GM19324 (cell line): ENCODE results near the gene IPPK.

Experiments used
- ATAC-seq: cut with Tn5 transposase; IDR thresholded peaks from one replicate; pipeline ENCODE4 v1.9.1; 2021; ENCODE audit warnings: mild to moderate bottlenecking, moderate library complexity; ENCODE audit not compliant: unreplicated experiment, low FRiP score

IPPK gene

GRCh38 chr9:92617195-92617813 lies 52.6 kb downstream of the IPPK start:
- ATAC-seq, result no peak

GRCh38 chr9:92616655-92617111 lies 53.2 kb downstream of the IPPK start:
- ATAC-seq, result no peak

GRCh38 chr9:92616199-92616641 lies 53.7 kb downstream of the IPPK start:
- ATAC-seq, result no peak

- ATAC-seq, result no peak
These were observed 54.1 kb downstream of the IPPK start for GRCh38 chr9:92615790-92616189.

- no peak for ATAC-seq
These were observed 55.0 kb downstream of the IPPK start for GRCh38 chr9:92614763-92615461.

- ATAC-seq, result no peak
These were observed 55.8 kb downstream of the IPPK start for GRCh38 chr9:92614123-92614510.

- no peak for ATAC-seq
These were observed 56.4 kb downstream of the IPPK start for GRCh38 chr9:92613268-92614122.

GRCh38 chr9:92612816-92613215 lies 57.1 kb downstream of the IPPK start:
- ATAC-seq, result no peak

GRCh38 chr9:92612292-92612691 lies 57.6 kb downstream of the IPPK start:
- no peak for ATAC-seq

GRCh38 chr9:92611621-92612285 lies 58.2 kb downstream of the IPPK start:
- no peak for ATAC-seq

GRCh38 chr9:92610470-92611420 lies 59.2 kb downstream of the IPPK start:
- no peak for ATAC-seq

GRCh38 chr9:92608909-92609445 lies 61.0 kb downstream of the IPPK start:
- ATAC-seq, result no peak

GRCh38 chr9:92608241-92608908 lies 61.6 kb downstream of the IPPK start:
- no peak for ATAC-seq

GRCh38 chr9:92607773-92608172 lies 62.2 kb downstream of the IPPK start:
- ATAC-seq, result no peak

GRCh38 chr9:92607088-92607487 lies 62.8 kb downstream of the IPPK start:
- ATAC-seq, result no peak

GRCh38 chr9:92605224-92605623 lies 64.7 kb downstream of the IPPK start:
- no peak for ATAC-seq

- no peak for ATAC-seq
These were observed 65.9 kb downstream of the IPPK start for GRCh38 chr9:92603990-92604389.

GRCh38 chr9:92603100-92603499 lies 66.8 kb downstream of the IPPK start:
- no peak for ATAC-seq

GRCh38 chr9:92602413-92602812 lies 67.5 kb downstream of the IPPK start:
- ATAC-seq, result no peak
